HepG2 (cell line): ENCODE data around the gene MPC2. TPM values are rescaled to one million over a fixed set of nuclear protein-coding genes. Genes with fewer than 3 reads are reported as not detected.
A peak's percentile ranks its signal among the peaks of the same experiment; 100 is the strongest.

Source experiments
- BRD4 ChIP-seq: sonication (generic); formaldehyde crosslinking; IDR thresholded peaks from 2 replicates; pipeline ENCODE4 v1.4.0; 2020; ENCODE audit warnings: missing genetic modification reagents
- CBX1 ChIP-seq: IDR thresholded peaks from one replicate; pipeline ENCODE4 v1.6.1; 2016; ENCODE audit warnings: antibody characterized with exemption, low read depth
- CBX2 ChIP-seq, 2 experiments: fragments of 200-600 bp in 1 of 2; sonication (generic); formaldehyde crosslinking in 1 of 2; IDR thresholded peaks; 2 replicates each; pipeline versions ENCODE4 v1.7.0 to v1.8.1; 2018 to 2022; ENCODE audit warnings: low read depth in 2 of 2, low read length in 1 of 2, mild to moderate bottlenecking in 1 of 2, missing genetic modification reagents in 1 of 2
- CEBPB ChIP-seq: IDR thresholded peaks from 2 replicates; pipeline ENCODE4 v1.6.1; 2011; ENCODE audit warnings: low read depth, low read length, improper control_type of control experiment, borderline replicate concordance
- CEBPG ChIP-seq: IDR thresholded peaks from 2 replicates; pipeline ENCODE4 v1.6.1; 2016
- FOXA3 ChIP-seq: IDR thresholded peaks from 2 replicates; pipeline ENCODE4 v1.6.1; 2016; ENCODE audit warnings: missing genetic modification reagents, missing compliant biosample characterization
- MIXL1 ChIP-seq: IDR thresholded peaks from 2 replicates; pipeline ENCODE4 v1.6.1; 2016
- NCOA2 ChIP-seq: sonication (generic); formaldehyde crosslinking; IDR thresholded peaks from 2 replicates; pipeline ENCODE4 v1.8.0; 2022; ENCODE audit warnings: inconsistent platforms
- NONO ChIP-seq, 2 experiments: fragments of 450-650 bp in 1 of 2; sonication (generic) in 1 of 2; formaldehyde crosslinking in 1 of 2; IDR thresholded peaks in 1 of 2; conservative IDR thresholded peaks in 1 of 2; 2 replicates each; pipeline versions ENCODE4 v1.6.1 to v1.8.0; 2017 to 2022; ENCODE audit warnings: mild to moderate bottlenecking in 1 of 2, missing genetic modification reagents in 1 of 2, moderate library complexity in 1 of 2
- POGZ ChIP-seq: sonication (generic); formaldehyde crosslinking; IDR thresholded peaks from 2 replicates; pipeline ENCODE4 v1.4.0; 2020; ENCODE audit warnings: mild to moderate bottlenecking, missing genetic modification reagents
- POLR2AphosphoS5 ChIP-seq: IDR thresholded peaks from 2 replicates; pipeline ENCODE4 v1.6.1; 2012; ENCODE audit warnings: low read depth, low read length
- RXRB ChIP-seq: IDR thresholded peaks from 2 replicates; pipeline ENCODE4 v1.6.1; 2016; ENCODE audit warnings: borderline replicate concordance, missing genetic modification reagents, missing compliant biosample characterization
- SOX13 ChIP-seq, 3 experiments: fragments of 450-650 bp in 1 of 3; sonication (generic) in 1 of 3; formaldehyde crosslinking in 1 of 3; IDR thresholded peaks in 2 of 3; conservative IDR thresholded peaks in 1 of 3; 2 replicates each; pipeline versions ENCODE4 v1.5.0 to v1.6.1; 2016 to 2020; ENCODE audit warnings: antibody characterized with exemption in 1 of 3, mild to moderate bottlenecking in 1 of 3, missing compliant biosample characterization in 1 of 3, missing genetic modification reagents in 1 of 3, moderate library complexity in 1 of 3
- SRSF1 ChIP-seq: fragments of 200-400 bp; formaldehyde crosslinking; optimal IDR thresholded peaks from 2 replicates; pipeline ENCODE3; 2017; ENCODE audit warnings: mild to moderate bottlenecking, low read depth, low read length, moderate library complexity
- TCF7L2 ChIP-seq: IDR thresholded peaks from 2 replicates; pipeline ENCODE4 v1.6.1; 2011; ENCODE audit warnings: mild to moderate bottlenecking, low read depth, low read length, moderate library complexity
- THAP11 ChIP-seq: IDR thresholded peaks from 2 replicates; pipeline ENCODE4 v1.6.1; 2016; ENCODE audit warnings: missing biosample characterization, missing genetic modification reagents
- YEATS4 ChIP-seq: sonication (generic); formaldehyde crosslinking; IDR thresholded peaks from 2 replicates; pipeline ENCODE4 v1.4.0; 2020; ENCODE audit warnings: missing genetic modification reagents, borderline replicate concordance
- ZKSCAN1 ChIP-seq: fragments of 150-350 bp; IDR thresholded peaks from 2 replicates; pipeline ENCODE4 v1.6.1; 2014; ENCODE audit warnings: low read length
- ZNF274 ChIP-seq: sonication (generic); formaldehyde crosslinking; IDR thresholded peaks from 2 replicates; pipeline ENCODE4 v1.5.1; 2020; ENCODE audit warnings: mild to moderate bottlenecking, missing genetic modification reagents
- ZNF337 ChIP-seq: sonication (generic); formaldehyde crosslinking; IDR thresholded peaks from 2 replicates; pipeline ENCODE4 v1.5.1; 2020; ENCODE audit warnings: missing genetic modification reagents, low read depth, mild to moderate bottlenecking, borderline replicate concordance
- ZNF44 ChIP-seq: sonication (generic); formaldehyde crosslinking; IDR thresholded peaks from 2 replicates; pipeline ENCODE4 v1.5.1; 2020; ENCODE audit warnings: mild to moderate bottlenecking, missing genetic modification reagents
- ZNF605 ChIP-seq: sonication (generic); formaldehyde crosslinking; IDR thresholded peaks from 2 replicates; pipeline ENCODE4 v1.8.0; 2022; ENCODE audit warnings: mild to moderate bottlenecking, missing genetic modification reagents
- ZNF747 ChIP-seq: sonication (generic); formaldehyde crosslinking; IDR thresholded peaks from 2 replicates; pipeline ENCODE4 v1.8.1; 2023; ENCODE audit warnings: missing genetic modification reagents, mild to moderate bottlenecking, borderline replicate concordance
- polyA plus RNA-seq, 8 experiments: library from polyadenylated mRNA; depleted of rRNA in 3 of 8; stranded (reverse) in 7 of 8; unstranded in 1 of 8; fragments of >200 nt; fragmentation: Illumina TruSeq in 4 of 8; extraction: Trizol in 4 of 8; gene quantifications; 2 replicates each; pipeline versions ENCODE4 v1.2.1 to v1.2.3, GENCODE V29; 2011 to 2016; ENCODE audit warnings: low read depth in 4 of 8, missing spikeins in 1 of 8, mixed read lengths in 1 of 8; ENCODE audit not compliant: insufficient read depth in 1 of 8
- total RNA-seq, 5 experiments: library from RNA; depleted of rRNA; stranded (reverse); fragments of >200 nt; fragmentation: Illumina TruSeq; extraction: Trizol; gene quantifications; 2 replicates each; pipeline ENCODE4 v1.2.3, GENCODE V29; 2016; ENCODE audit warnings: low read depth in 1 of 5
- TF ChIP-seq, protein P1 (sequence below): sonication (generic); formaldehyde crosslinking; IDR thresholded peaks from 2 replicates; pipeline ENCODE4 v1.4.0; 2020; ENCODE audit warnings: missing genetic modification reagents
- TF ChIP-seq, protein P2 (sequence below): sonication (generic); formaldehyde crosslinking; IDR thresholded peaks from 2 replicates; pipeline ENCODE4 v1.5.0; 2020; ENCODE audit warnings: mild to moderate bottlenecking, missing genetic modification reagents
- TF ChIP-seq, protein P3 (sequence below): IDR thresholded peaks from 2 replicates; pipeline ENCODE4 v1.6.1; 2012; ENCODE audit warnings: low read depth, low read length, improper control_type of control experiment

The MPC2 gene
- total and polyA plus RNA-seq, 2 of the 13 experiments (the other 11 are each of a cell fraction or from before 2014, with no cell fraction given): 38.8 to 136 TPM

DNA sequence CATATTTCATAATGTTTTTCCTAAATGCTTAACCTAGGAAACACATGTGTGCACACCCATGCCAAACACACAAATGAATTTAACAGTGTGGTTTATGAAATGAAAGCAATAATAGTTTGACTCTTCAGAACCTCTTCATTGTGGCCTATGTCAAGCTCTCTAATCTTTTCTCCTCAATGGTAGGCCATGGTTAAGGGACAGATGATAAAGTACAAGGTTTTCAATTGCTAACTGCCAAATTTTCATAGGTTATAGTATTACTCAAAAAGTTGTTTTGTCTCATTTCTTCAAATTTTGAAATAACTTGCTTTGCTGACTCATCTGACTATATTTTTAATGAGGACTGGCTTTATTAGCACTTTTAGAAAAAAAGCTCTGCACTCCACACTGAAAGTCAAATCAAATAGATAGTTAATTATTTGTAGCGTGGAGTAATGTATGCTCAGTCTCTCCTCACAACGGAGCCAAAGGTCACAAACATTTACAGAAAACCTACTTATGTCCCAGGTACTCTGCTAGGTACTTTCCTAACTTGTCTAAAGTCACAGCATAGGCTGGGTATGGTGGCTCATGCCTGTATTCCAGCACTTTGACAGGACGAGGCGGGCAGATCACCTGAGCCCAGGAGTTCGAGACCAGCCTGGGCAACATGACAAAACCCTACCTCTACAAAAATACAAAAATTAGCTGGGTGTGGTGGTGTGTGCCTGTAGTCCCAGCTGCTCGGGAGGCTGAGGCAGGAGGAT, 19.9 kb downstream of the MPC2 start (continued):
- TF ChIP-seq SRSF1: no peak
- TF ChIP-seq BRD4: no peak
- TF ChIP-seq ZNF44 (CRISPR knock-in tag): no peak
- TF ChIP-seq, protein P1, sequence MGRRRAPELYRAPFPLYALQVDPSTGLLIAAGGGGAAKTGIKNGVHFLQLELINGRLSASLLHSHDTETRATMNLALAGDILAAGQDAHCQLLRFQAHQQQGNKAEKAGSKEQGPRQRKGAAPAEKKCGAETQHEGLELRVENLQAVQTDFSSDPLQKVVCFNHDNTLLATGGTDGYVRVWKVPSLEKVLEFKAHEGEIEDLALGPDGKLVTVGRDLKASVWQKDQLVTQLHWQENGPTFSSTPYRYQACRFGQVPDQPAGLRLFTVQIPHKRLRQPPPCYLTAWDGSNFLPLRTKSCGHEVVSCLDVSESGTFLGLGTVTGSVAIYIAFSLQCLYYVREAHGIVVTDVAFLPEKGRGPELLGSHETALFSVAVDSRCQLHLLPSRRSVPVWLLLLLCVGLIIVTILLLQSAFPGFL (CRISPR knock-in tag): no peak
- peak; percentile 36; the same call in 1 of the 2 replicates for TF ChIP-seq CEBPG
- TF ChIP-seq, protein P2, sequence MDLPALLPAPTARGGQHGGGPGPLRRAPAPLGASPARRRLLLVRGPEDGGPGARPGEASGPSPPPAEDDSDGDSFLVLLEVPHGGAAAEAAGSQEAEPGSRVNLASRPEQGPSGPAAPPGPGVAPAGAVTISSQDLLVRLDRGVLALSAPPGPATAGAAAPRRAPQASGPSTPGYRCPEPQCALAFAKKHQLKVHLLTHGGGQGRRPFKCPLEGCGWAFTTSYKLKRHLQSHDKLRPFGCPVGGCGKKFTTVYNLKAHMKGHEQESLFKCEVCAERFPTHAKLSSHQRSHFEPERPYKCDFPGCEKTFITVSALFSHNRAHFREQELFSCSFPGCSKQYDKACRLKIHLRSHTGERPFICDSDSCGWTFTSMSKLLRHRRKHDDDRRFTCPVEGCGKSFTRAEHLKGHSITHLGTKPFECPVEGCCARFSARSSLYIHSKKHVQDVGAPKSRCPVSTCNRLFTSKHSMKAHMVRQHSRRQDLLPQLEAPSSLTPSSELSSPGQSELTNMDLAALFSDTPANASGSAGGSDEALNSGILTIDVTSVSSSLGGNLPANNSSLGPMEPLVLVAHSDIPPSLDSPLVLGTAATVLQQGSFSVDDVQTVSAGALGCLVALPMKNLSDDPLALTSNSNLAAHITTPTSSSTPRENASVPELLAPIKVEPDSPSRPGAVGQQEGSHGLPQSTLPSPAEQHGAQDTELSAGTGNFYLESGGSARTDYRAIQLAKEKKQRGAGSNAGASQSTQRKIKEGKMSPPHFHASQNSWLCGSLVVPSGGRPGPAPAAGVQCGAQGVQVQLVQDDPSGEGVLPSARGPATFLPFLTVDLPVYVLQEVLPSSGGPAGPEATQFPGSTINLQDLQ (CRISPR knock-in tag): no peak
- TF ChIP-seq ZKSCAN1: no peak
- TF ChIP-seq MIXL1 (CRISPR knock-in tag): peak; percentile 62
- no peak for TF ChIP-seq CBX1
- TF ChIP-seq CEBPB: no peak
- TF ChIP-seq ZNF747 (CRISPR knock-in tag): no peak
- peak; percentile 79; the same call in 1 of the 2 replicates for TF ChIP-seq RXRB (CRISPR knock-in tag)
- peak; percentile 44; the same call in 1 of the 2 replicates for TF ChIP-seq NCOA2
- TF ChIP-seq POGZ: peak; percentile 88
- TF ChIP-seq NONO (IDR thresholded peaks at IDR 0.05): no peak
- peak; percentile 50; the same call in 1 of the 2 replicates for TF ChIP-seq NONO (CRISPR knock-in tag; conservative IDR thresholded peaks at IDR 0.05)
- no peak for TF ChIP-seq ZNF337 (CRISPR knock-in tag)
- TF ChIP-seq YEATS4 (CRISPR knock-in tag): peak; percentile 31; the same call in 1 of the 2 replicates
- no peak for TF ChIP-seq ZNF274
- TF ChIP-seq POLR2AphosphoS5: no peak
- TF ChIP-seq ZNF605 (CRISPR knock-in tag): no peak
- TF ChIP-seq, protein P3, sequence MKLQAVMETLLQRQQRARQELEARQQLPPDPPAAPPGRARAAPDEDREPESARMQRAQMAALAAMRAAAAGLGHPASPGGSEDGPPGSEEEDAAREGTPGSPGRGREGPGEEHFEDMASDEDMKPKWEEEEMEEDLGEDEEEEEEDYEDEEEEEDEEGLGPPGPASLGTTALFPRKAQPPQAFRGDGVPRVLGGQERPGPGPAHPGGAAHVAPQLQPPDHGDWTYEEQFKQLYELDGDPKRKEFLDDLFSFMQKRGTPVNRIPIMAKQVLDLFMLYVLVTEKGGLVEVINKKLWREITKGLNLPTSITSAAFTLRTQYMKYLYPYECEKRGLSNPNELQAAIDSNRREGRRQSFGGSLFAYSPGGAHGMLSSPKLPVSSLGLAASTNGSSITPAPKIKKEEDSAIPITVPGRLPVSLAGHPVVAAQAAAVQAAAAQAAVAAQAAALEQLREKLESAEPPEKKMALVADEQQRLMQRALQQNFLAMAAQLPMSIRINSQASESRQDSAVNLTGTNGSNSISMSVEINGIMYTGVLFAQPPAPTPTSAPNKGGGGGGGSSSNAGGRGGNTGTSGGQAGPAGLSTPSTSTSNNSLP: peak; percentile 79
- TF ChIP-seq CBX2 (IDR thresholded peaks at IDR 0.05; ENCODE audit: low read depth, low read length): no peak
- no peak for TF ChIP-seq CBX2 (CRISPR knock-in tag; IDR thresholded peaks at IDR 0.05; ENCODE audit: low read depth)
- TF ChIP-seq SOX13 (IDR thresholded peaks at IDR 0.05): no peak
- TF ChIP-seq SOX13 (CRISPR knock-in tag; conservative IDR thresholded peaks at IDR 0.05 in 1 of 2, IDR thresholded peaks at IDR 0.05 in 1 of 2): peak in 1 of 2 experiments; percentile 53; a peak in 1 of 4 replicates
- TF ChIP-seq FOXA3 (CRISPR knock-in tag): peak; percentile 54
- no peak for TF ChIP-seq THAP11
- no peak for TF ChIP-seq TCF7L2
